ENCODE data around the gene PBLD.

Gene PBLD

DNA sequence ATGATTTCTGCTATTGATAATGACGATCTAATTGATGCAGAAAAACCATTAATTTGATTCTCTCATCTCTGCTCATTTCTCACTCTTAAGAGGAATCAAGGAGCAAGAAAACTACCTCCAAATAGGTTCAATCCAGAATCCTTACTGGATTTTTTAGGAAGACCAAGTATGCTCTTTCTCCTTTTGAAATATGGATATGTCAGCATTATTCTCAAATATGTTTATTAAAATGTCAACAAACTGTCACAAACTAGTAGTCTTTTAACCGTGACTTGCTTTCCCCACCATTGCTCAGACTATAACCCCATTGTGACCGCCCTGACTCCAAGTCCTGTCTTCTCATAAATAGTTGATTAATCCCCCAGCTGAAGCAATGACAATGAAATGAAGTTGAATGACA lies 99.7 kb downstream of the PBLD start:
- no peak for DNase-seq (ENCODE audit: low read depth)
